HEK293 (cell line): ENCODE measurements around the gene PNPLA2.

Experiments
- BCL6B ChIP-seq: fragments of 450-650 bp; formaldehyde crosslinking; IDR thresholded peaks from 2 replicates; pipeline ENCODE4 v1.5.1; 2017; ENCODE audit warnings: missing biosample characterization, missing genetic modification characterization
- KLF9 ChIP-seq: fragments of 450-650 bp; formaldehyde crosslinking; IDR thresholded peaks from 2 replicates; pipeline ENCODE4 v1.5.1; 2016; ENCODE audit warnings: missing biosample characterization, missing genetic modification characterization, low read depth
- SP3 ChIP-seq: fragments of 450-650 bp; formaldehyde crosslinking; IDR thresholded peaks from 2 replicates; pipeline ENCODE4 v1.5.1; 2016; ENCODE audit warnings: missing biosample characterization, missing genetic modification characterization
- ZBTB20 ChIP-seq: fragments of 450-650 bp; formaldehyde crosslinking; IDR thresholded peaks from 2 replicates; pipeline ENCODE4 v1.5.1; 2016; ENCODE audit warnings: missing biosample characterization, missing genetic modification characterization
- ZNF114 ChIP-seq: fragments of 450-650 bp; formaldehyde crosslinking; IDR thresholded peaks from 2 replicates; pipeline ENCODE4 v1.5.0; 2017; ENCODE audit warnings: missing biosample characterization, missing genetic modification characterization
- ZNF138 ChIP-seq: fragments of 450-650 bp; formaldehyde crosslinking; IDR thresholded peaks from 2 replicates; pipeline ENCODE4 v1.5.1; 2016; ENCODE audit warnings: missing biosample characterization, missing genetic modification characterization, borderline replicate concordance
- ZNF148 ChIP-seq: fragments of 450-650 bp; formaldehyde crosslinking; IDR thresholded peaks from 2 replicates; pipeline ENCODE4 v1.5.0; 2017; ENCODE audit warnings: missing biosample characterization, missing genetic modification characterization, borderline replicate concordance
- ZNF2 ChIP-seq: fragments of 450-650 bp; formaldehyde crosslinking; IDR thresholded peaks from 2 replicates; pipeline ENCODE4 v1.5.1; 2016; ENCODE audit warnings: missing biosample characterization, missing genetic modification characterization
- ZNF202 ChIP-seq: fragments of 450-650 bp; formaldehyde crosslinking; IDR thresholded peaks from 2 replicates; pipeline ENCODE4 v1.5.1; 2016; ENCODE audit warnings: missing biosample characterization, missing genetic modification characterization, borderline replicate concordance
- ZNF292 ChIP-seq: fragments of 450-650 bp; formaldehyde crosslinking; IDR thresholded peaks from 2 replicates; pipeline ENCODE4 v1.5.1; 2016; ENCODE audit warnings: low read depth, missing biosample characterization, missing genetic modification characterization, borderline replicate concordance
- ZNF324 ChIP-seq: fragments of 450-650 bp; formaldehyde crosslinking; IDR thresholded peaks from 2 replicates; pipeline ENCODE4 v1.5.1; 2016; ENCODE audit warnings: missing biosample characterization, missing genetic modification characterization
- ZNF362 ChIP-seq: fragments of 450-650 bp; formaldehyde crosslinking; IDR thresholded peaks from 2 replicates; pipeline ENCODE4 v1.5.1; 2016; ENCODE audit warnings: missing biosample characterization, missing genetic modification characterization
- ZNF449 ChIP-seq: fragments of 450-650 bp; formaldehyde crosslinking; IDR thresholded peaks from 2 replicates; pipeline ENCODE4 v1.5.1; 2017; ENCODE audit warnings: missing biosample characterization, mild to moderate bottlenecking, missing genetic modification characterization, moderate library complexity
- ZNF488 ChIP-seq: fragments of 450-650 bp; formaldehyde crosslinking; IDR thresholded peaks from 2 replicates; pipeline ENCODE4 v1.5.1; 2016; ENCODE audit warnings: missing biosample characterization, missing genetic modification characterization
- ZNF501 ChIP-seq: fragments of 450-650 bp; formaldehyde crosslinking; IDR thresholded peaks from 2 replicates; pipeline ENCODE4 v1.5.1; 2016; ENCODE audit warnings: missing biosample characterization, missing genetic modification characterization
- ZNF558 ChIP-seq: fragments of 450-650 bp; formaldehyde crosslinking; IDR thresholded peaks from 2 replicates; pipeline ENCODE4 v1.5.1; 2016; ENCODE audit warnings: missing biosample characterization, missing genetic modification characterization
- ZNF626 ChIP-seq: fragments of 450-650 bp; sonication (Bioruptor Pico); formaldehyde crosslinking; IDR thresholded peaks from 2 replicates; pipeline ENCODE4 v1.5.1; 2018; ENCODE audit warnings: missing biosample characterization, missing genetic modification characterization, inconsistent platforms
- ZNF76 ChIP-seq: fragments of 450-650 bp; formaldehyde crosslinking; IDR thresholded peaks from 2 replicates; pipeline ENCODE4; 2016; ENCODE audit warnings: low read depth, missing biosample characterization, missing genetic modification characterization, borderline replicate concordance
- ZNF768 ChIP-seq: fragments of 450-650 bp; formaldehyde crosslinking; IDR thresholded peaks from 2 replicates; pipeline ENCODE4 v1.5.1; 2018; ENCODE audit warnings: missing biosample characterization, mild to moderate bottlenecking, missing genetic modification characterization
- ZSCAN23 ChIP-seq: fragments of 450-650 bp; formaldehyde crosslinking; IDR thresholded peaks from 2 replicates; pipeline ENCODE4 v1.5.1; 2016; ENCODE audit warnings: missing biosample characterization, missing genetic modification characterization
- TF ChIP-seq, protein P1 (sequence below): fragments of 450-650 bp; formaldehyde crosslinking; IDR thresholded peaks from 2 replicates; pipeline ENCODE4 v1.5.1; 2016; ENCODE audit warnings: missing biosample characterization, missing genetic modification characterization
- TF ChIP-seq, protein P2 (sequence below): fragments of 450-650 bp; formaldehyde crosslinking; IDR thresholded peaks from 2 replicates; pipeline ENCODE4 v1.5.1; 2016; ENCODE audit warnings: missing biosample characterization, missing genetic modification characterization

Gene PNPLA2

DNA sequence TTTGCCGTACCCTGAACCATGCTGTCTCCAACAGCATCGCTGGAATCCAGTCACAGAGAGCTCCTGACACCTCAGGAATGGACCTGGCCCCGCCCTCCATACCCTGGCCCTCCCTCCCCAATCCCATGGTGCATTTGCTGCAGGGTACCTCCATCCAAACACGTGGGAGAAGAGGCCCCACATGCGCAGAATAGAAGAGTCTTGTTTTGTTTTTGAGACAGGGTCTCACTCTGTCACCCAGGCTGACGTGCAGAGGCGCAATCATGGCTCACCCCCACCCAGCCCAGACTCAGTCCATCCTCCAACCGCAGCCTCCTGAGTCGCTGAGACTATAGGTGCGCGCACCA is 2.3 kb upstream of the PNPLA2 start (continued):
- no peak for TF ChIP-seq ZNF488
- peak; percentile 22; the same call in 1 of the 2 replicates for TF ChIP-seq ZNF76
- TF ChIP-seq ZNF138 (tag by site-specific recombination): no peak
- no peak for TF ChIP-seq ZNF768 (tag by site-specific recombination)
- no peak for TF ChIP-seq ZNF362
- TF ChIP-seq ZNF558: no peak
- no peak for TF ChIP-seq BCL6B (tag by site-specific recombination)
- TF ChIP-seq ZNF626 (tag by site-specific recombination): no peak
- no peak for TF ChIP-seq ZNF324 (tag by site-specific recombination)
- TF ChIP-seq, protein P1, sequence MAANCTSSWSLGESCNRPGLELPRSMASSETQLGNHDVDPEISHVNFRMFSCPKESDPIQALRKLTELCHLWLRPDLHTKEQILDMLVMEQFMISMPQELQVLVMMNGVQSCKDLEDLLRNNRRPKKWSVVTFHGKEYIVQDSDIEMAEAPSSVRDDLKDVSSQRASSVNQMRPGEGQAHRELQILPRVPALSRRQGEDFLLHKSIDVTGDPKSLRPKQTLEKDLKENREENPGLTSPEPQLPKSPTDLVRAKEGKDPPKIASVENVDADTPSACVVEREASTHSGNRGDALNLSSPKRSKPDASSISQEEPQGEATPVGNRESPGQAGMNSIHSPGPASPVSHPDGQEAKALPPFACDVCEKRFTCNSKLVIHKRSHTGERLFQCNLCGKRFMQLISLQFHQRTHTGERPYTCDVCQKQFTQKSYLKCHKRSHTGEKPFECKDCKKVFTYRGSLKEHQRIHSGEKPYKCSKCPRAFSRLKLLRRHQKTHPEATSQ: no peak
- TF ChIP-seq SP3 (tag by site-specific recombination): 0 out of 2 replicates have a peak, but pooled peaks have one; percentile 18
- TF ChIP-seq KLF9 (tag by site-specific recombination): no peak
- no peak for TF ChIP-seq ZNF148 (tag by site-specific recombination)
- no peak for TF ChIP-seq ZNF202 (tag by site-specific recombination)
- no peak for TF ChIP-seq ZNF114 (tag by site-specific recombination)
- no peak for TF ChIP-seq ZNF2 (tag by site-specific recombination)
- TF ChIP-seq, protein P2, sequence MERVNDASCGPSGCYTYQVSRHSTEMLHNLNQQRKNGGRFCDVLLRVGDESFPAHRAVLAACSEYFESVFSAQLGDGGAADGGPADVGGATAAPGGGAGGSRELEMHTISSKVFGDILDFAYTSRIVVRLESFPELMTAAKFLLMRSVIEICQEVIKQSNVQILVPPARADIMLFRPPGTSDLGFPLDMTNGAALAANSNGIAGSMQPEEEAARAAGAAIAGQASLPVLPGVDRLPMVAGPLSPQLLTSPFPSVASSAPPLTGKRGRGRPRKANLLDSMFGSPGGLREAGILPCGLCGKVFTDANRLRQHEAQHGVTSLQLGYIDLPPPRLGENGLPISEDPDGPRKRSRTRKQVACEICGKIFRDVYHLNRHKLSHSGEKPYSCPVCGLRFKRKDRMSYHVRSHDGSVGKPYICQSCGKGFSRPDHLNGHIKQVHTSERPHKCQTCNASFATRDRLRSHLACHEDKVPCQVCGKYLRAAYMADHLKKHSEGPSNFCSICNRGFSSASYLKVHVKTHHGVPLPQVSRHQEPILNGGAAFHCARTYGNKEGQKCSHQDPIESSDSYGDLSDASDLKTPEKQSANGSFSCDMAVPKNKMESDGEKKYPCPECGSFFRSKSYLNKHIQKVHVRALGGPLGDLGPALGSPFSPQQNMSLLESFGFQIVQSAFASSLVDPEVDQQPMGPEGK (tag by site-specific recombination): no peak
- no peak for TF ChIP-seq ZNF292
- no peak for TF ChIP-seq ZNF449
- no peak for TF ChIP-seq ZNF501 (tag by site-specific recombination)
- no peak for TF ChIP-seq ZSCAN23
- 0 out of 2 replicates have a peak, but pooled peaks have one; percentile 3 for TF ChIP-seq ZBTB20 (tag by site-specific recombination)
